Endodermal cell (in vitro differentiated cells): ENCODE data around the gene MAPK1. TPM values are rescaled to one million over a fixed set of nuclear protein-coding genes. Genes with fewer than 3 reads are reported as not detected.

Experiments
- DNase-seq: peaks from one replicate; pipeline ENCODE4 v3.0.0-alpha.2; 2017
- H3K27ac ChIP-seq: 2 replicates; pipeline ENCODE4 v1.5.1; 2013; ENCODE audit warnings: mild to moderate bottlenecking, low read depth, low read length, moderate library complexity
- H3K27me3 ChIP-seq: 2 replicates; pipeline ENCODE4 v1.6.1; 2013; ENCODE audit warnings: mild to moderate bottlenecking, low read length, moderate library complexity; ENCODE audit not compliant: insufficient read depth, control insufficient read depth, poor library complexity, severe bottlenecking
- H3K36me3 ChIP-seq: 2 replicates; pipeline ENCODE4 v1.7.0; 2013; ENCODE audit warnings: mild to moderate bottlenecking, low read length, moderate library complexity; ENCODE audit not compliant: control insufficient read depth, insufficient read depth
- H3K4me1 ChIP-seq: one replicate; pipeline ENCODE4 v1.7.0; 2013; ENCODE audit warnings: low read length; ENCODE audit not compliant: control insufficient read depth, insufficient read depth
- H3K4me3 ChIP-seq: 2 replicates; pipeline ENCODE4 v1.5.1; 2013; ENCODE audit warnings: mild to moderate bottlenecking, low read length, moderate library complexity
- H3K9ac ChIP-seq: 2 replicates; pipeline ENCODE4 v1.6.1; 2013; ENCODE audit warnings: mild to moderate bottlenecking, low read length, moderate library complexity; ENCODE audit not compliant: poor library complexity, severe bottlenecking; ENCODE audit errors: extremely low read depth
- H3K9me3 ChIP-seq: 2 replicates; pipeline ENCODE4 v1.6.1; 2013; ENCODE audit warnings: mild to moderate bottlenecking, low read length, moderate library complexity; ENCODE audit not compliant: control insufficient read depth
- H3K27ac Mint-ChIP-seq: 2 replicates; pipeline ENCODE4 v1.8.0; 2020; ENCODE audit warnings: mixed read lengths
- H3K27me3 Mint-ChIP-seq: 2 replicates; pipeline ENCODE4 v1.8.0; 2021; ENCODE audit warnings: mild to moderate bottlenecking, mixed read lengths; ENCODE audit not compliant: insufficient read depth
- H3K36me3 Mint-ChIP-seq: 2 replicates; pipeline ENCODE4 v1.8.0; 2020; ENCODE audit warnings: low read depth, mixed read lengths
- H3K4me1 Mint-ChIP-seq: 2 replicates; pipeline ENCODE4 v1.8.0; 2020; ENCODE audit warnings: mixed read lengths
- H3K4me3 Mint-ChIP-seq: 2 replicates; pipeline ENCODE4 v1.8.0; 2020; ENCODE audit warnings: mild to moderate bottlenecking, moderate library complexity, mixed read lengths
- H3K9me3 Mint-ChIP-seq: 2 replicates; pipeline ENCODE4 v1.8.0; 2020; ENCODE audit warnings: mild to moderate bottlenecking, mixed read lengths
- WGBS, 2 experiments: methylation state at CpG; one replicate each; pipeline versions ENCODE4 v1.1.5 to v1.1.7; 2013; ENCODE audit warnings: missing lambda C conversion rate in 2 of 2, mixed read lengths in 1 of 2; ENCODE audit not compliant: insufficient coverage in 1 of 2, insufficient read length in 1 of 2; 5-methylcytosine and 5-hydroxymethylcytosine counted together
- total RNA-seq, 2 donors: library from RNA; stranded (reverse); fragmentation: NEBNext Ultra II Directional in 1 of 2; extraction: Animal tissue kit (Norgen Biotek cat#: 25700) in 1 of 2; gene quantifications; 2 replicates in 1 of 2; 3 replicates in 1 of 2; pipeline ENCODE4 v1.2.1, GENCODE V29; 2021
- TF ChIP-seq, protein P1 (sequence below): fragments of 200-600 bp; sonication (generic); conservative IDR thresholded peaks from 2 replicates; pipeline ENCODE4 v1.5.0; 2021; ENCODE audit warnings: antibody characterized with exemption, mild to moderate bottlenecking

The MAPK1 gene
- total RNA-seq, 2 donors from 2014 or later, result 76.8 to 78.6 TPM

DNA sequence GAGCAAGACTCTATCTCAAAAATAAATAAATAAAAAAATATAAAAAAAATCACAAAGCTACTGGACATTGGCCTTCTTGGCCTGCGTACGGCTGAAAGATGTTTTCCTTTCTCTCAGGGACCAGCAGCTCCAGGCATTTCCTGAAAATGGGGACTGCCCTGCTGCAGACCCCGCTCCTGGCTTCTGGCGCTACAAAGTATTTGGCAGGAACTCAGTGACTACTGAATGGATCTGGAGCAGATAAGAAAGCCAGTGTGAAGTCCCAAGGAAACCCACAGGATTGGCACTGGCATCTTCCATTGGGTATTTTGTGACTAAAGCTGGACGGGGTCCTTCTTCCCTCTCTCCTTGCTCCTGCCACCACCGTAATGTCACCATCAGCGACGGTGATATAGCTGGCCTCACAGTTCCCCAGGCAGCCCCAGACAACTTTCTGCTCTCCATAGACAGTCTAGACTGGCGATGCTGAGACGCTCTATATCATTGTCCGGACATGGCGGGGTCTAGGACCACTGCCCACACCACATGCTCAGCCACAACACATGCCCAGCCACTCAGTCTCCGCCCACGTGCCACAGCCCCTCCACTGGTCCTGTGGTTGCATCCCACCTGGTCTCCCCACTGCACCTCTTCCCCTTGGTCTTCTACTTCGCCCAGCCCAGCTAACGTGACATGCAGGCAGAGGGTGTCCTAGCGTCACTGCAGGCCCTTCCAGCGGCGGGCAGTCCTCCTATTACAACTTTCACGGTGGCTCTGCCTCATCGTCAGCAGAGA, 109.2 kb downstream of the MAPK1 start:
- Mint-ChIP-seq H3K27me3 (no peaks in the 10 kb centered on the region), H3K4me3 (no peak overlapping the region)
- 93 to 95% methylated on average over 11 to 21 of the region's 21 CpGs for WGBS, 2 experiments

DNA sequence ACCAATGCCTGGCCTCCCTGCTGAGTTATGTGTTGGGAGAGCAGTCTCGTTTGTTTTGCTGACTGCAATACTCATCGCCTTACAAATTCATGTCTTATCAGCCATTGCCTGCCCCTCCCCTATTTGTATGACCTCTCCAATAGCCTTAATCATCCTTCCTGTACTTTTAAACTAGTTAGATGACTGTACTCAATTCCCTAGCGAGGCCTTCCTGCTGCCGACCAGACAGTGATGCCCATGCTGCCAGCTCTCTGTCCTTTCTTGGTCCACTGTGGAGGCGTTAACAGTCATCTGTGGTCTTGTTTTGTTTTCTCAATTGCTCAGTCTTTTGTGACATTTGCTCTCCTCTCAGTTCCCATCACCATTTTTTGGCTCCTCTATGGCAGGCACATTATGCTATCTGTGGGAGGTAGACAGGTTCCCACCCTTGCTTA, 111.6 kb downstream of the MAPK1 start:
- H3K27ac ChIP-seq, result no peak overlapping the region
- H3K4me1 ChIP-seq, result no peaks in the 10 kb centered on the region
- DNase-seq, result no peak
- no peaks in the 10 kb centered on the region for H3K27me3 Mint-ChIP-seq
- no peak overlapping the region for H3K4me3 ChIP-seq
- no peaks in the 10 kb centered on the region for H3K9me3 ChIP-seq
- H3K4me1 Mint-ChIP-seq, result peaks cover 16% of the 10 kb centered on the region
- no peak overlapping the region for H3K27ac Mint-ChIP-seq
- TF ChIP-seq, protein P1, sequence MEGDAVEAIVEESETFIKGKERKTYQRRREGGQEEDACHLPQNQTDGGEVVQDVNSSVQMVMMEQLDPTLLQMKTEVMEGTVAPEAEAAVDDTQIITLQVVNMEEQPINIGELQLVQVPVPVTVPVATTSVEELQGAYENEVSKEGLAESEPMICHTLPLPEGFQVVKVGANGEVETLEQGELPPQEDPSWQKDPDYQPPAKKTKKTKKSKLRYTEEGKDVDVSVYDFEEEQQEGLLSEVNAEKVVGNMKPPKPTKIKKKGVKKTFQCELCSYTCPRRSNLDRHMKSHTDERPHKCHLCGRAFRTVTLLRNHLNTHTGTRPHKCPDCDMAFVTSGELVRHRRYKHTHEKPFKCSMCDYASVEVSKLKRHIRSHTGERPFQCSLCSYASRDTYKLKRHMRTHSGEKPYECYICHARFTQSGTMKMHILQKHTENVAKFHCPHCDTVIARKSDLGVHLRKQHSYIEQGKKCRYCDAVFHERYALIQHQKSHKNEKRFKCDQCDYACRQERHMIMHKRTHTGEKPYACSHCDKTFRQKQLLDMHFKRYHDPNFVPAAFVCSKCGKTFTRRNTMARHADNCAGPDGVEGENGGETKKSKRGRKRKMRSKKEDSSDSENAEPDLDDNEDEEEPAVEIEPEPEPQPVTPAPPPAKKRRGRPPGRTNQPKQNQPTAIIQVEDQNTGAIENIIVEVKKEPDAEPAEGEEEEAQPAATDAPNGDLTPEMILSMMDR, result no peak
- H3K36me3 ChIP-seq, result peaks cover 32% of the 10 kb centered on the region
- H3K9me3 Mint-ChIP-seq, result no peaks in the 10 kb centered on the region
- peaks cover 20% of the 10 kb centered on the region for H3K36me3 Mint-ChIP-seq
- WGBS, 2 experiments, result 90 to 91% methylated on average over 5 of the region's 5 CpGs
- H3K4me3 Mint-ChIP-seq, result no peak overlapping the region
- no peak overlapping the region for H3K9ac ChIP-seq
- H3K27me3 ChIP-seq, result no peaks in the 10 kb centered on the region

More for the DNA sequence above, 109.2 kb downstream of the MAPK1 start:
- no peaks in the 10 kb centered on the region for H3K27me3 ChIP-seq
- no peaks in the 10 kb centered on the region for H3K9me3 ChIP-seq
- no peak overlapping the region for H3K4me3 ChIP-seq
- no peak overlapping the region for H3K27ac ChIP-seq
- H3K27ac Mint-ChIP-seq, result peak overlapping the region; percentile 8
- peaks cover 16% of the 10 kb centered on the region for H3K4me1 Mint-ChIP-seq
- H3K36me3 ChIP-seq, result peaks cover 56% of the 10 kb centered on the region
- H3K4me1 ChIP-seq, result no peaks in the 10 kb centered on the region
- no peaks in the 10 kb centered on the region for H3K9me3 Mint-ChIP-seq
- TF ChIP-seq, protein P1, result no peak
- no peak for DNase-seq
- H3K9ac ChIP-seq, result no peak overlapping the region
- H3K36me3 Mint-ChIP-seq, result peaks cover 26% of the 10 kb centered on the region

DNA sequence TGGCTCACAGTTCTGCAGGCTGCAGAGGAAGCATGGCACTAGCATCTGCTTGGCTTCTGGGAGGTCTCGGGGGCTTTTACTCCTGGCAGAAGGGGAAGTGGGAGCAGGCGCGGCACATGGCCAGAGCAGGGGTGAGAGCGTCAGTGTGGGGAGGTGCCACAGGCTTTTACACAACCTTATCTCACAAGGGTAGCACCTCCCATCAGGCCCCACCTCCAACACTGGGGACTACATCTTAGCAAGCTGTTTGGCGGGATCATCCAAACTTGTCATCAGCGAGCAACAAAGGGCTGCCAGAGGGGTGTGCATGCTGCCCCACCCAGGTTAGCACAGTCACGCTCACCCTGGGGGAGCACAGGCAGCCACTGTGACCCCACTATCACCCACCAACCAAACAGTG, 112.9 kb downstream of the MAPK1 start:
- peaks cover 20% of the 10 kb centered on the region for H3K36me3 ChIP-seq
- no peaks in the 10 kb centered on the region for H3K27me3 ChIP-seq
- Mint-ChIP-seq H3K4me1 (peaks cover 16% of the 10 kb centered on the region), H3K4me3 (no peak overlapping the region), H3K36me3 (peaks cover 16% of the 10 kb centered on the region), H3K27ac (no peak overlapping the region), H3K27me3 (no peaks in the 10 kb centered on the region), H3K9me3 (no peaks in the 10 kb centered on the region)
- TF ChIP-seq, protein P1, result no peak
- no peak overlapping the region for H3K9ac ChIP-seq
- H3K4me3 ChIP-seq, result no peak overlapping the region
- H3K4me1 ChIP-seq, result no peaks in the 10 kb centered on the region
- 82 to 90% methylated on average over 3 to 7 of the region's 7 CpGs for WGBS, 2 experiments
- no peak for DNase-seq
- no peaks in the 10 kb centered on the region for H3K9me3 ChIP-seq
- H3K27ac ChIP-seq, result peak overlapping the region; percentile 88
